ENCODE data around the gene ROBO2.

Gene ROBO2

GRCh38 chr3:77267589-77267988, 227.7 kb downstream of the ROBO2 start:
- no peak for DNase-seq

DNA sequence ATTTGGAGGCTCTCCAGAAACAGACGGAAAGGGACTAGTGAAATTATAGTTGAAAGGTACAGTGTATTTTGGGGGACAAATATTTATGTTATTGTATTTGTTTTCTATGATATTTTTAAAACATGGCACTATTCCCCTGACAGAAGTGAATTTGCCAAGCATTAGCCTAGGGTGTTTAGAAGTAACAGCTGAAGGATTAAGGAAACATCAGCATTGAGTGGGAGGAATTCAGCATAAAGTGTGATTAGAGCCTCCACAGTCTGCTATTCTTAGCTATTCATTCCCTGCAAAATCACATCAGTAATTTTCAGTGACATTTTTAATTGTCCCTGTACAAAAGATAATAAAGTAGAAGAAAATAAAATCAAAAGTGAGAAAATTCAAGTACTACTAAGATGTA, 231.4 kb downstream of the ROBO2 start:
- DNase-seq, result no peak

- DNase-seq, result no peak
These were observed 231.8 kb downstream of the ROBO2 start for GRCh38 chr3:77271711-77272110.

DNA sequence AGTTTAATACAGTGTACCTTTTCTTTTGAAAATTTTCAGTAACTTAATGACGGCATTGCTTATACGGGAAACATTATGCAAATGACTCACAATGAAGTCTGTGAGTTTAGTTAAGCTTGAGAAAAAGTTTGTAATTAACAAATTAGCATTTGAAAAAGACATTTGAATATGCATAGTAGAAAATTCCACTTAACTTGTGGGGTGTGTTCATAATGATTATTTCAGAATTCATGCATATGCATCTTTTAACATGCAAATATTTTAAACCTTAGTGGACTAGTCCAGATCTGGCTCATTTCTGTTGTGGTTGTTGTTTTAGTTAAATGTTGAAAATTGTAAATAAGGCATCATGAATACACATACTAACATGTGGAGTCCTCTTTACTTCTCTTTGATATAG, 239.4 kb downstream of the ROBO2 start:
- DNase-seq, result no peak

DNA sequence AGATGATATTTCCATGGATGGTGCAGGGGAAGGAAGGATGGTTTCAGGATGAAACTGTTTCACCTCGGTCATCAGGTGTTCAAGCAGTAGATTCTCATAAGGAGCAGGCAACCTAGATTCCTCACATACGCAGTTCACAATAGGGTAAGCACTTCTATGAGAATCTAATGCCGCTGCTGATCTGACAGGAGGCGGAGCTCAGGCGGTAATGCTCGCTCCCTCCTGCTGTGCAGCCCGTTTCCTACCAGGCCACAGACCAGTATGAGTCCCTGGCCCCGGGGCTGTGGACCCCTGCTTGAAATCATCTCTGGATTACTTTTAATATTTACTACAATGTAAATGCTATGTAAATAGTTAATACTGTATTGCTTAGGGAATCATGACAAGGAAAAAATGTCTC, 241.8 kb downstream of the ROBO2 start:
- no peak for DNase-seq

DNA sequence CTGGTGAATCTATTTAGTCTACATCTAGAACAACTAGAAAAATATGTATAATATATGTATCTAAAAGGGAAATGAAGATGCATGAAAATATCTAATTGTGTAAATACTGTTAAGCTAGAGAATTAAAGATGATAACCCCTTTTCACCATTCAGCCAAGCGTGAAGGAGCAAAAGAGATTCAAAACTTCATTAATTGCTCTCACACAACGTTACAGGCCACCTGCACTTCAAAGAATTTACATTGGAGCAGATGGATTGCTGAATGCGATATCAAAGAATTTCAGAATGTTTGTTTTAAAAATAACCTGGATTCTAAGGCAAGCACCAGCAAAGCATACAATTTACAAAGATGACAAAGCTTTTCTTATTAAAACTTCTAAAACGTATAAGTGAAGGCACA, 243.2 kb downstream of the ROBO2 start:
- DNase-seq, result no peak

- no peak for DNase-seq
These were observed 248.4 kb downstream of the ROBO2 start for GRCh38 chr3:77288348-77288747.

- no peak for DNase-seq
These were observed 256.6 kb downstream of the ROBO2 start for GRCh38 chr3:77296527-77296926.

DNA sequence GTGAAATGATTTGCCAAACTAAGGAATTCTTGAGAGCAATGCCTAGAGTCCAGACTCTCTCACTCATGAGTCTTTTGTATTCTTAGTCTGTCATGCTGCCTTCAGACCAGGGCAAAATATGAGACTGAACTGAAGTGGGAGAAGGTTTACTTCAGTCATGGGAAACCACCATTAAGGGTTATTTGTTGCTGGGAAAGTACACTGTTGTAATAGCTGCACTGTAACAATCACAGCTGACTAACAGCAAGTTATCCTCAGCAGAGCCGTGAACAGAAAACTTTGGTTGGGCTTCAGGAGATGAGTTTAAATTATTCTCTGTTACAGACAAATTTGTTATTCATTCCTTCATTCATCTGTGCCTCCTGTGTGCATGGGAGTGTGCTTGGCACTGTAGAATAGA, 258.5 kb downstream of the ROBO2 start:
- no peak for DNase-seq

- DNase-seq, result no peak
These were observed 264.2 kb downstream of the ROBO2 start for GRCh38 chr3:77303955-77304699.

- no peak for DNase-seq
These were observed 264.8 kb downstream of the ROBO2 start for GRCh38 chr3:77304700-77305021.

GRCh38 chr3:77309460-77309859, 269.6 kb downstream of the ROBO2 start:
- DNase-seq, result no peak

- DNase-seq, result no peak
These were observed 273.9 kb downstream of the ROBO2 start for GRCh38 chr3:77313843-77314242.

GRCh38 chr3:77319711-77320110, 279.8 kb downstream of the ROBO2 start:
- no peak for DNase-seq

GRCh38 chr3:77320514-77320913, 280.6 kb downstream of the ROBO2 start:
- no peak for DNase-seq

DNA sequence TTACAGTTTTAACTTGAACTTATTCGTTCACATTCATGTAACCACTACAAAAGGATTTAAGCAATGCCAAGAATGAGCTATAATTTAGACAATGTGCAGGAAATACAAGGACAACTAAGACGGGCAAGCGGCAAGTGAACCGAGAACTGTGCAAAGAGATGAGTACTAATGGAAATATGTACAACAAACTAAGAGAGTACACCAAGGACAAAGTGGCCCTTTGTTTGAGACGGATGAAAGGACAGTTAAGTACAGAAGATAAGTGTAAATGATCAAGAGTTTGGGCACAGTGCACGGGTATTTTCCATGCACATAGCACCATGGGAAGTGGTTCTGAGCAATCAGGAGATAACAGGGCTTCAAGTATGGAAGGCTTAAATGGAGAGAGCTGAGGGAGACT, 281.7 kb downstream of the ROBO2 start:
- DNase-seq, result no peak

- DNase-seq, result no peak
These were observed 283.7 kb downstream of the ROBO2 start for GRCh38 chr3:77323626-77324025.

GRCh38 chr3:77324105-77324504, 284.2 kb downstream of the ROBO2 start:
- DNase-seq, result no peak

- no peak for DNase-seq
These were observed 285.4 kb downstream of the ROBO2 start for GRCh38 chr3:77325280-77325679.

DNA sequence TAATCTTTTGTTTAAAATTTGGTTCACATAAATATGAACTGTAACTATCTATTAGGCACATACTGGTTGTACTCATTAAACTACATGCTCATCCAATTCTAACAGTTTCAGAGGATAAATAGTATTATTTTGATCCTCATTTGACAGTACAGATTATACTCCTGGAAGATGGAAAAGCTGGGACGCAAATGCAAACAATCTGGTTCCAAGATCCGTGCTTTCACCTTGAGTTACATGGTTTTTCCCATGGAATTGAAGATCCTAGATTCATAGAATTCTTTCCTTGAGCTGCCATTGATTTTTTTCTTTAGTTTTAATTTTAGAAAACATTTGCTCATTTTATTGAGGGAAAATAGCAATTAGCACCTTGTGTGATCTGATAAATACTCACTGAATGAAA, 285.8 kb downstream of the ROBO2 start:
- DNase-seq, result no peak

- no peak for DNase-seq
These were observed 286.7 kb downstream of the ROBO2 start for GRCh38 chr3:77326586-77326985.

DNA sequence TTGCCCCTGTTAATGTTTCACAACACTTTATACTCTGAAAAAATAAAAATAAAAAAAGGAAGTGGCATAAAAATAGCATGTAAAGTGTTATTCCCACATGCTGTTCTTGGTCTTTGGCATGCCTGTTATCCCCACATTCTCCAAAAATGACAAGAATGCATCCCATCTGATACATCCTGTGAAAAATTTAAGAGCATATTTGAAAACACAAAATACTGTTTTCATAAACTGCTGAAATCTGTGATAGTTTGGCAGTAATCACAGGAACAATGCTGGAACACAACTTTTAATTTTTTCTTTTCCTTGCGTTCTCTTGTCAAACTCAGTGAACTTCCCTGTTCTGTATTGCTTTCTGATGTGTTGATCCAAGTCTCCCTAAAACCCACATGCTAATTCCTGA, 288.8 kb downstream of the ROBO2 start:
- no peak for DNase-seq

- no peak for DNase-seq
These were observed 289.2 kb downstream of the ROBO2 start for GRCh38 chr3:77329116-77329515.

GRCh38 chr3:77338195-77338594, 298.3 kb downstream of the ROBO2 start:
- DNase-seq, result no peak

- DNase-seq, result no peak
These were observed 302.1 kb downstream of the ROBO2 start for GRCh38 chr3:77342027-77342426.

DNA sequence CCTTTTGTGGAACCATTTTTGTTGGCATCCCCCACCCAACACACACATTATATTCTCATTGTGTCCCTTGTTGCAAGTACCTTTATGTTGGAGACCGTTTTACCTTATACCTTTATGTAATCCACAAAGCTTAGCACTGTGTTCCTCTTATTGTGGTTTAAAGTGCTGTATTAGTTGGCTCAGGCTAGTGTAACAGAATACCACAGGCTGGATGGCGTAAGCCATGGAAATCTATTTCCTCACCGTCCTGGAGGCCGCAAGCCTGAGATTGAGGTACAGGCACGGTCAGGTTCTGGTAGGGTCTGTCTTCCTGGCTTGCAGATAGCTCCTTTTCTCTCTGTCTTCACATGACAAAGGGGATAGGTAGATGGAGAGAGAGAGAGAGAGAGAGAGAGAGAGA, 302.8 kb downstream of the ROBO2 start:
- no peak for DNase-seq

Data from DMS79 (cell line).